HG02981 (cell line): Measurements from ENCODE around the gene ALKBH5.

Source experiments
- ATAC-seq: cut with Tn5 transposase; IDR thresholded peaks from one replicate; pipeline ENCODE4 v1.9.1; 2021; ENCODE audit warnings: mild to moderate bottlenecking, moderate library complexity; ENCODE audit not compliant: unreplicated experiment

The ALKBH5 gene

DNA sequence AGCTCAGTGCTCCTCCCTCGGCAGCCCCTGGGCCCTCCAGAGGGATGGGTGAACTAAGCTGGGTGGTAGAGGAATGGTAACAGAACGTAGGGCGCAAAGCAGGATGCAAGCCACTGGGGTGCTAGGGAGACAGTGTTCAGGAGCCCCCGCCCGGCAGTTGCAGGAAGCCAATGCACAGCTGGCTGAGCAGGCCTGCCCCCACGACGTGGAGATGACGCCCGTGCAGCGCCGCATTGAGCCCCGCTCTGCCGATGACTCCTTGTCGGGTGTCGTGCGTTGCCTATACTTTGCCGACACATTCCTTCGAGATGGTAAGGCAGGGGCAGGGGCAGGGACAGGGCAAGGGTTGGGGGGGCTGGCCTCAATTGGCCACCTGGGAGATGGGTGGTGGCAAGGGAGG is 54.7 kb downstream of the ALKBH5 start:
- no peak for ATAC-seq

- no peak for ATAC-seq
These were observed 56.8 kb downstream of the ALKBH5 start for GRCh38 chr17:18240449-18240848.

GRCh38 chr17:18241229-18241871 is 57.7 kb downstream of the ALKBH5 start:
- no peak for ATAC-seq

- ATAC-seq = no peak
These were observed 61.6 kb downstream of the ALKBH5 start for GRCh38 chr17:18245038-18245776.

DNA sequence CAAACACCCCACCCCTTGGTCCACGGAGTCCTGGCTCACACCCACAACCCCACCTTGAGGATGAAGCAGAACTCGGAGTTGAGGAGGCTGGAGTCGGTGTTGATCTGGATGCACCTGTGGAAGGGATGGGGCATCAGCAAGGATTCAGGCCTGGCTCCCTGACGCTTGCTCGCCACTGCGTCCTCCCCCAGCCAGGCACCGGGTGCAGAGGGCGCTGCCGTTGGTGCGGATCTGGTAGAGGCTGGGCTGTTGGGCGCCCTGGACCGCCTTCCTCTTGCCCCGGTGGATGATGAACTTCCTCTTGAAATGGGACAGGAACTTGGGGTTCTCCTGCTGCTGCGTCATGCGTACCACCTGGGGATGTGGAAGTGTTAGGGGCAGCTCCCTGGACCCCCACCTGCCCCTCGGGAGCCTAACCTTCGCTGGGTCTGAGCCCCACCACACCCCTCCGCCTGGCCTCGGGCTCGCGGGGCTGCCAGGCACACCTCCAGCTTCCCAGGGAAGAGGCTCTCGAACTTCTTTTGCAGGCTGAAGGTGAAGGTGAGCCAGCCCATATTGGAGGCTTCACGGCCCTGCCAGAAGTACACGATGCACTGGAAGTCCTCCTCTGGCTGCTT is 62.6 kb downstream of the ALKBH5 start:
- no peak for ATAC-seq

DNA sequence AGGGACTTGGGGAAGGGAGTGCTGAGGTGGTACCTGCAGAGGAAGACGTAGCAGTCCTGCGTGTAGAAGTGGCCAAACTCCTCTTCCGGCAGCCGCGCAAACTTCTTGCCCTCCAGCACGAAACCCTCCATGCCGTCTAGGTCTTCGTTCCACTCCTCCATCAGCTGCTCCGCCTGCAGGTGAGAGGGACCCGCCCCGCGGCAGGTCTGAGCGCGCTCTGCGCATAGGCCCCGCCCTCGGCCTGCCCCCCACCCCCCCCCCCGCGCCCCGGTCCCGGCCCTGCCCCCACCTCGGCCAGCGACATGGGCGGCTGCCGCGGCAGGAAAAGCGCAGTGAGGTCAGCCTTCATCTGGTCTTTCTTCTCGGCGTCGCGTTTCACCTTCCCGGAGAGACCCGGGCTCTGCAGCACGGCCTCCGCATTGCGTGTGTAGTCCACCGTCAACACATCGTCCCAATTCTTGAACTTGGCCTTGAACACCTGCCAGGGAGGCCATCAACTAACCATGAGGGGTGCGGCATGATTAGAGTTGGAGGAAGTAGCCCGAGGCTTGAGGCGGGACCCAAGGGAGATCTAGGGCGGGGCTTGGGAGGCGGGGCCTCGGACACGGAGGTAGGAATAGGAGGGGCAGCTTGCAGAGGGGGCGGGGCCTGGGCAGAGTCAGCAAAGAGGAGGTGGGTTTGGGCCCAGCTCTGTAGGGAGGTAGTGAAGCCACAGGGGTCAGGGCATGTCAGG is 63.4 kb downstream of the ALKBH5 start:
- ATAC-seq = no peak

- ATAC-seq = no peak
These were observed 64.0 kb downstream of the ALKBH5 start for GRCh38 chr17:18247613-18248001.

GRCh38 chr17:18248300-18248731 is 64.7 kb downstream of the ALKBH5 start:
- ATAC-seq = no peak

DNA sequence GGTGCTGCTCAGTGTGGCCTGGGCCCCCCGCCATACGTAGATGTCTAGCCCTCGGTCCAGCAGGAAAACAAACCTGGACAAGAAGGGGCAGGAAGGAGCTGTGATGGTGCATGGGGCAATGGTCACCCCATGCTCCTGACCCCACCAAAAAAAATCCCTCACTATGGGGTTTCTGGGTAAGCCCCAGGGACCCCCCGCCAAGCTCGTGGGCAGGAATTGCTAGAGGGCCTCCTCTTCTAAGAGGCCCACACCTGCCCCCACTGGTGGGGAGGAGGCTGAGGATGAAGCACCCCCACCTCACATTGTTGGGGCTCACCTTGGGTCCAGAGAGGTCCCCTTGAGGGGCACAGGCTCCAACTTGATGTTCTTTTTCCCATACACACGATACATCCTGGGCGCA is 65.2 kb downstream of the ALKBH5 start:
- ATAC-seq = no peak

GRCh38 chr17:18250259-18250658 is 66.6 kb downstream of the ALKBH5 start:
- ATAC-seq = no peak

- no peak for ATAC-seq
These were observed 67.1 kb downstream of the ALKBH5 start for GRCh38 chr17:18250708-18251107.

DNA sequence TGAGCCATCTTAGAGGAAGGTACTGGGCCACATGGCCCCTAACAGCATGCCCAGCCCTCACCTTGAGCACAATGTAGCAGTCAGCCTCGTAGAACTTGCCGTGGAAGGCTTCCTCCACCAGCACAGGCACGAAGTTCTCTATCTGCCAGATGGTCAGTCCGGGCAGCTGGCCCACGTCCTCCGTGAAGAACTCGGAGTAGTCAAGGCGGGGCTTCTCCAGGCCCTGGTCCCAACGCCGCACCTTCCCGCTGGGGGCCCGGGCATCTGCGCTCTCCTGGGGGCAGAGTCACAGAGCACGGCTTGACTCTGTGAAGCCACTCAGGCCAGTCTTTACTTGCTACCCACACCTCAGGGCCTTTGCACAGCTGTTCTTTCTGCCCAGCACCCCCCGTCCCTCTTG is 67.6 kb downstream of the ALKBH5 start:
- no peak for ATAC-seq

GRCh38 chr17:18252160-18252559 is 68.5 kb downstream of the ALKBH5 start:
- ATAC-seq = no peak

- no peak for ATAC-seq
These were observed 69.7 kb downstream of the ALKBH5 start for GRCh38 chr17:18253187-18253884.

GRCh38 chr17:18253947-18254821 is 70.6 kb downstream of the ALKBH5 start:
- no peak for ATAC-seq

DNA sequence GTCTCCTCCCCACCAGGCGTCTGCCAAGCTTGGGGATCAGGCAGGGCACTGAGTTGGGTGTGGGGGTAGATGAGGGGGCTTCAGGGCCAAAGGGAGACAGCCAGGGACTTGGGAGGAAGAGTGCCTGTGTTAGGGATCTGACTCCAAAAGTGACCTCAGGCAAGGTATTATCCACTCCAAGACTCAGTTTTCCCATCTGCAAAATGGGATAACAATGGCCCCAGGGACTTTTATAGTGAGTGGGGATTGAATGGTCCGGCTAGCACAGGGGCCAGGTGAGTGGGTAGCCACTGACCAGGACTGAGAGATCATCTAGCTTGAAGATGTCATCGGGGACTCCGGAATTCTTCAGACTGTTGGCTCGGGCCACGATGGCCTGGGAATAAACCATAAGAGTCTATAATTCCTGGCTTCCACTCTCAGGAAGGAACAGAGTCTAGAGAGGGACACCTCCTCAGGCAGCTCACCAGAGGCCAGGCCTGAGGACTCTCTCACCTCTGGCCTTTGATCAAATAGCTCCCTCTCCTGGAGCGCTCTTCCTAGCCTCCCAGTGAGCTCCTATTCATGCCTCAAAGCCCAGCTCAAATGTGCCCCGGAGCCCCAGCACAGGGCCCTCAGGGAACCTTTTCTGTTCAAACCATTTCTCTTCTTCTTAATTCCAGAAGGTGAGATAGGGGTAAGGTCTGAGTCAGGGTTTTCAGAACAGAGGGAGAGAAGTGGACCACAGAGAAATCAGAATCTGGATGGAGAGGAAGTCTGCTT is 71.4 kb downstream of the ALKBH5 start:
- no peak for ATAC-seq

DNA sequence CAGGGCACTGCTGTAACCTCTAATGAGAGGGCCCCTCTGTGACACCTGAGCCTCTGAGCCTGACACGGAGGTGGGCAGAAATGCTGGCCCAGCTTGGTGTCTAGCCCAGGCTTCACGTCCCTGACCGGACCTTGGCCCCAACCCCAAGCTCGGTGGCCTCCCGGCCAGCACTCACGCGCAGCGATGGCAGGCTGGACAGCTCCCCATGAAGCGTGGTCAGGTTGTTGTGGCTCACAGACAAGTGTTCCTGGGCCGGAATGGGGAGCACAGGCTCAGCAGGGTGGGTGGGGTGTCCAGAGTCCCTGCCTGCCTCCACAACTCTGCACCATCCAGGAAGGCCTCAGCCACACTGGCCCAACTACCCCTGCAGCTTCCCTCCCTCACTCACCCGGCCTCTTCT is 72.7 kb downstream of the ALKBH5 start:
- no peak for ATAC-seq

- ATAC-seq = no peak
These were observed 73.1 kb downstream of the ALKBH5 start for GRCh38 chr17:18256776-18257175.

DNA sequence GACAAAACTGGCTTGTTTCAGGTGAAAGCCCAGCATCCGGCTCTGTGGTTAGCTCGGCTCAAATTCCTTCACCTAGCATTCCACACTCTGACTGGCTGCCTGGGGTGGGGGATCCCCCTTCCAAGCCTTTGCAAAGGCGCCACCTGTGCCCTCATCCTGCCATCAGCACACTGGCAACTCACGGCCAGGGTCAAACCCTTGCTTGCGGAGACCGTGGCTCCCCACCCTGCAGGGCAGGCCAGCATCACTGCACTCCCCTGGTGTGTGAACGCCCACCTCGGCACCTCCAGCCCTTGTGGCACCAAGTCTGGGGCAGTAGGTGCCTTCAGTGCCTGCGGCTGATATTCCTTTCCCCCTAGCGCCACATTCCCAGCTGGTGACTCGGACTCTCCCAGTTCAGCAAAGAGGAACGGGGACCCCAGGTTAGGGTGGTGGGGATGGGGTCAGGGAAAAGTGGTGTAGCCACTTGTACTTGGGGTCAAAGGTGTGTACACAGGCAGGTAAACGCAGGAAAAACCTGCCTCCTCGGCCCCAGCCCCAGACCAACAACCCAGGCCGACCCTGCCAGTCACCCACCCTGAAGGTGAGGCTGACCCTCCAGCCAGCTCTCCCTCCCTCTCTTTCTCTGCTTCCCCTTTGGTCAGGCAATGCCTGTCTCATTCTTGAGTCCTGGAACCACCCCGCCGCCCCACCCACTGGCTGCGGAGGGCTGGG is 73.8 kb downstream of the ALKBH5 start:
- ATAC-seq = no peak
